Fibroblast of upper back skin (primary cell): ENCODE results near the gene CIBAR2.
"Not testable (repeated sequence)": the region's sequence is repeated elsewhere in the genome, so short reads cannot be mapped to it uniquely, and the experiment has no call there.

Source experiments
- DNase-seq: peaks from one replicate; pipeline ENCODE4 v3.0.0-alpha.2; 2013

CIBAR2 gene

GRCh38 chr16:85057212-85057889, 54.9 kb downstream of the CIBAR2 start:
- DNase-seq: no peak

DNA sequence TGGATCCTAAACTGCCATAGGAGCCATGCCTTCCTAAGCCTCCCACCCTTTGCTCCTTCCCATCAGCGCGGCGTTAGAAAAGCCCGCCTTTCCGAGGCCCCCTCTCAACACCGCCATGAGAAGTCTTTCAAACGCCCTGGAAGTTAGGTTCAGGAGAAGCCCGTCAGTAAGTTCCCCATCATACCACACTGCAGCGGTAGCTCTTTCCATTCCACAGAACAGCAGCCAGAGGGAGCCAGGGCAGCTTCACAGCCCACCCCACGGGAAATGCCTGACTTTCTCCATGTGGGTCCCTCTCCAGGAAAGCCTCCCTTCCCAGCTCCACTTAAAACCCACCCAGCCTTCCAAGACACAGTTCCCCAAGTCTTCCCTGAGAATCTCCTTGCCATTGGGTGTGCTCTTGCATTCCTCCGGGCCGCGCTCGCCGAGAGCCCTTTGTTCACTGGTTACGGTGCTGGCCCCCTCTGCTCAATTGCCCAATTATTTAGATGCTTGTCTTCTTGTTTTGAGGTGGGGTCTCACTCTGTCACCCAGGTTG, 56.0 kb downstream of the CIBAR2 start:
- peak; percentile 35 for DNase-seq

DNA sequence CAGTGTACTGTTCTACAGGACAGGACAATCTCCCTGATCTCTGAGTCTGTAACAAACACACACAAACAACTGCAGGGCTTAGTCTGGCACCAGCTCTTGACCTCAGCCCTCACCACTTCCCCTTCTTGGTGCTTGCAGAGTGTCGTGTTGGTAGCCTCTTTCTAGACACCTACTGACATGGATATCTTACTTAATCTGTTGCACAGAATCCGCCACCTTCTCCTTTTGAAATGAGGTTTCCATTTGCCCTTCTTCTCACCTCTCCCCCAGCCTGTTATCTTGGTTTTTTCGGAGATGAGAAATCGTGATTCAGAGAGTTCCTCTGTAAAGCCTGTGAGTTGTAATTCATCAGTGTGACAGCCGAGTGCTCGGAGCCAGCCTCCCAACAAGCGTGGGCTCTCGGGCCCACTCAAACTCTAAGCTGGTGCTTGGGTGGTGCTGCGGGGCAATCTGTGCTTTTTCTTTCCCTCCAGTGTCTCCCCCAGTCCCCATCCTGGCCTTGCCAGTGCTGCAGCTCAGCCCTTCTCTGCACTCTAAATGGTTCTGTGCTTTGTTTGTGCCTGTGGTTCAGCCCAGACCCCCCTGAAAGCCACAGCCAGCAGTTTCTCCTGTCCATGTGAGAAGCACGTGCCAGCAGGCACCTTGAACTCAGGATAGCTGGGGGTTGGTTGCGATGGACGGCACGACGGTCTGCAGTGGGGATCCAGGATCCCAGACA, 56.6 kb downstream of the CIBAR2 start:
- DNase-seq: peak; percentile 50

- no peak for DNase-seq
These were observed 57.3 kb downstream of the CIBAR2 start for GRCh38 chr16:85054948-85055492.

- not testable (repeated sequence) for DNase-seq
These were observed 58.0 kb downstream of the CIBAR2 start for GRCh38 chr16:85054321-85054720.

- no peak for DNase-seq
These were observed 59.7 kb downstream of the CIBAR2 start for GRCh38 chr16:85052536-85052935.

DNA sequence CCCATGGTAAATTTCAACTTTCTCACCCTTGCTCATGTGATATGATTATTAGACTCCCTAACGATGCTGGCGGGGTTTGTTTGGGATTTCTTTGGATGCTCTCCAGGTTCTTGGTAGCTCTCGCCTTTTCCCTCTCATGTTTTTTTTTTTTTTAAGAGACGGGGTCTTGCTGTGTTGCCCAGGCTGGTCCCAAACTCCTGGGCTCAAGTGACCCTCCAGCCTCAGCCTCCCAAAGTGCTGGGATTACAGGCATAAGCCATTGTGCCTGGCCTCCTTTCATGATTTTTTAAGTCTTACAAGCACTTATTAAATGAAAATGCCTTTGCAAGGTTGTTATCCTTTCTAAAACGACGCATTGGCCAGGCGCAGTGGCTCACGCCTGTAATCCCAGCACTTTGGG, 60.6 kb downstream of the CIBAR2 start:
- DNase-seq: no peak

GRCh38 chr16:85051067-85051581, 61.1 kb downstream of the CIBAR2 start:
- no peak for DNase-seq

GRCh38 chr16:85049706-85050305, 62.5 kb downstream of the CIBAR2 start:
- no peak for DNase-seq

GRCh38 chr16:85048921-85049562, 63.2 kb downstream of the CIBAR2 start:
- no peak for DNase-seq
